MM.1S (cell line): ENCODE measurements around the gene TPSAB1.

Experiments
- CTCF ChIP-seq: fragments of 300-600 bp; sonication (generic); IDR thresholded peaks from 2 replicates; pipeline ENCODE4 v1.5.1; 2016; ENCODE audit warnings: antibody characterized with exemption, low read length, mixed read lengths
- EZH2 ChIP-seq: fragments of 300-600 bp; sonication (generic); optimal IDR thresholded peaks from 2 replicates; pipeline ENCODE3; 2017; ENCODE audit warnings: low read depth, mild to moderate bottlenecking, antibody characterized with exemption, low read length, mixed read lengths

- TF ChIP-seq CTCF (no peak), EZH2 (no peak)
Measured at GRCh38 chr16:1263591-1264344, 23.3 kb downstream of the TPSAB1 start.
